Stomach (tissue), 9 donors: Measurements from ENCODE around the gene FREM2. TPM values are rescaled to one million over a fixed set of nuclear protein-coding genes. Genes with fewer than 3 reads are reported as not detected.

Experiments
- DNase-seq, 2 donors: peaks; one replicate each; pipeline versions ENCODE4 v3.0.0 to v3.0.0-alpha.2; 2013 to 2019
- H3K27ac ChIP-seq, 5 donors: fragments of 200-600 bp in 4 of 5; sonication (generic) in 4 of 5; one replicate each; pipeline ENCODE4 v1.5.1; 2013 to 2019; ENCODE audit warnings: mild to moderate bottlenecking in 1 of 5, moderate library complexity in 1 of 5
- H3K27me3 ChIP-seq, 3 donors: fragments of 200-600 bp; sonication (generic); one replicate each; pipeline ENCODE4 v1.5.1; 2017 to 2019; ENCODE audit warnings: mixed run types in 1 of 3
- H3K36me3 ChIP-seq, 4 donors: fragments of 200-600 bp; sonication (generic); 1 replicate in 3 of 4; 2 replicates in 1 of 4; pipeline ENCODE4 v1.5.1; 2016 to 2019
- H3K4me1 ChIP-seq, 4 donors: fragments of 200-600 bp; sonication (generic); one replicate each; pipeline ENCODE4 v1.5.1; 2016 to 2019
- H3K4me3 ChIP-seq, 4 donors: fragments of 200-600 bp; sonication (generic) in 3 of 4; one replicate each; pipeline ENCODE4 v1.5.1; 2016 to 2019; ENCODE audit warnings: mild to moderate bottlenecking in 1 of 4
- H3K9me3 ChIP-seq, 4 donors: fragments of 200-600 bp; sonication (generic); one replicate each; pipeline ENCODE4 v1.5.1; 2016 to 2019
- EP300 ChIP-seq: sonication (generic); formaldehyde crosslinking; IDR thresholded peaks from one replicate; pipeline ENCODE4 v1.6.1; 2017; ENCODE audit warnings: antibody characterized with exemption
- POLR2A ChIP-seq, 4 donors: fragments of 450-650 bp; IDR thresholded peaks; one replicate each; pipeline ENCODE4 v1.6.1; 2016; ENCODE audit warnings: antibody characterized with exemption in 4 of 4, control low read depth in 2 of 4, mild to moderate bottlenecking in 1 of 4, moderate library complexity in 1 of 4
- POLR2AphosphoS5 ChIP-seq, 3 donors: sonication (generic); formaldehyde crosslinking; IDR thresholded peaks; one replicate each; pipeline ENCODE4 v1.6.1; 2016; ENCODE audit warnings: antibody characterized with exemption in 3 of 3
- WGBS, 5 donors: extraction: QIAGEN DNeasy Blood & Tissue Kit in 3 of 5; methylation state at CpG; one replicate each; pipeline versions ENCODE4 v1.1.5 to v1.1.7; 2013 to 2018; 5-methylcytosine and 5-hydroxymethylcytosine counted together
- intact Hi-C: fragments of 100-400 bp; cut with DNase I; formaldehyde crosslinking; loops from one replicate; pipeline ENCODE4 v1.15.1; 2023; ENCODE audit warnings: low total_unique reads
- polyA plus RNA-seq, 3 donors: library from polyadenylated mRNA; stranded (reverse); fragments of 200-250 nt; gene quantifications; one replicate each; pipeline ENCODE4 v1.2.3, GENCODE V29; 2013
- total RNA-seq, 5 donors: library from RNA; depleted of rRNA; stranded (reverse); fragments of >200 nt; gene quantifications; one replicate each; pipeline versions ENCODE4 v1.1.0 to v1.2.3, GENCODE V29; 2014 to 2016
- TF ChIP-seq, protein P1 (sequence below), 7 experiments: fragments of 450-650 bp in 4 of 7; fragments of 200-600 bp in 3 of 7; sonication (generic) in 3 of 7; IDR thresholded peaks; one replicate each; pipeline ENCODE4 v1.5.1; 2016 to 2019; ENCODE audit warnings: antibody characterized with exemption in 7 of 7, control low read depth in 2 of 7, mild to moderate bottlenecking in 1 of 7
- donor health status: healthy with polysubstance abuse.
- donor health status: Bipolar disorder and iron deficiency.
- donor health status: healthy.

Gene FREM2
- total and polyA plus RNA-seq, 8 donors = 0.37 to 18.0 (median 1.3) TPM

DNA sequence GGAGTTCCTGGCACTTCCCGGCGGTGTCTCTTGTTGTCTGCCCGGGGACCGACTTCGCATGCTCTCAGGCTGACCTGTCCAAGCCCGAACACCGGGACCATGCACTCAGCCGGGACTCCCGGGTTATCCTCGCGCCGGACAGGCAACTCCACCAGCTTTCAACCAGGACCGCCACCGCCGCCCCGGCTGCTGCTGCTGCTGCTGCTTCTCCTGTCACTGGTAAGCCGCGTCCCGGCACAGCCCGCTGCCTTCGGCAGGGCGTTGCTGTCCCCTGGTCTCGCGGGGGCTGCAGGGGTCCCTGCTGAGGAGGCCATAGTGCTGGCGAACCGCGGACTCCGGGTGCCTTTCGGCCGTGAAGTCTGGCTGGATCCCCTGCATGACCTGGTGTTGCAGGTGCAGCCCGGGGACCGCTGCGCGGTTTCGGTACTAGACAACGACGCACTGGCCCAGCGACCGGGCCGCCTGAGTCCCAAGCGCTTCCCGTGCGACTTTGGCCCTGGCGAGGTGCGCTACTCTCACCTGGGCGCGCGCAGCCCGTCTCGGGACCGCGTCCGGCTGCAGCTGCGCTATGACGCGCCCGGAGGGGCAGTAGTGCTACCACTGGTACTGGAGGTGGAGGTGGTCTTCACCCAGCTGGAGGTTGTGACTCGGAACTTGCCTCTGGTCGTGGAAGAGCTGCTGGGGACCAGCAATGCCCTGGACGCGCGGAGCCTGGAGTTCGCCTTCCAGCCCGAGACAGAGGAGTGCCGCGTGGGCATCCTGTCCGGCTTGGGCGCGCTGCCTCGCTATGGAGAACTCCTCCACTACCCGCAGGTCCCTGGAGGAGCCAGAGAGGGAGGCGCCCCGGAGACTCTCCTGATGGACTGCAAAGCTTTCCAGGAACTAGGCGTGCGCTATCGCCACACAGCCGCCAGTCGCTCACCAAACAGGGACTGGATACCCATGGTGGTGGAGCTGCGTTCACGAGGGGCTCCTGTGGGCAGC lies 661 bp downstream of the FREM2 start:
- intact Hi-C loops = loop anchor here (10.0 kb wide), 1 partner anchor 227 kb away; no protein-coding TSS in a partner anchor
- peaks cover 6 to 28% (median 21%) of the 10 kb centered on the region in 4 donors for H3K4me1 ChIP-seq

DNA sequence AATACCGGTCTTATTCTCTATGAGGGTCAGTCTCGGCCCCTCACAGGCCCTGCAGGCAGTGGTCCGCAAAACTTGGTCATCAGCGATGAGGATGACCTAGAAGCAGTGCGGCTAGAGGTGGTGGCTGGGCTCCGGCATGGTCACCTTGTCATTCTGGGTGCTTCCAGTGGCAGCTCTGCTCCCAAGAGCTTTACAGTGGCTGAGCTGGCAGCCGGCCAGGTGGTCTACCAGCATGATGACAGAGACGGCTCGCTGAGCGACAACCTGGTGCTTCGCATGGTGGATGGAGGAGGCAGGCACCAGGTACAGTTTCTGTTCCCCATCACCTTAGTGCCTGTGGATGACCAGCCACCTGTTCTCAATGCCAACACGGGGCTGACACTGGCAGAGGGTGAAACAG lies 1.8 kb downstream of the FREM2 start:
- H3K9me3 ChIP-seq = no peaks in the 10 kb centered on the region
- H3K27ac ChIP-seq = no peak overlapping the region
- no peak for DNase-seq
- intact Hi-C loops = loop anchor here (10.0 kb wide), 1 partner anchor 226 kb away; no protein-coding TSS in a partner anchor
- no peak overlapping the region for H3K4me3 ChIP-seq
- H3K27me3 ChIP-seq = peaks cover 0 to 31% (median 15%) of the 10 kb centered on the region in 3 donors
- no peaks in the 10 kb centered on the region for H3K36me3 ChIP-seq
- peaks cover 6 to 34% (median 21%) of the 10 kb centered on the region in 4 donors for H3K4me1 ChIP-seq
- TF ChIP-seq POLR2AphosphoS5 (IDR thresholded peaks at IDR 0.05) = no peak
- no peak for TF ChIP-seq POLR2A (IDR thresholded peaks at IDR 0.05)
- TF ChIP-seq, protein P1, sequence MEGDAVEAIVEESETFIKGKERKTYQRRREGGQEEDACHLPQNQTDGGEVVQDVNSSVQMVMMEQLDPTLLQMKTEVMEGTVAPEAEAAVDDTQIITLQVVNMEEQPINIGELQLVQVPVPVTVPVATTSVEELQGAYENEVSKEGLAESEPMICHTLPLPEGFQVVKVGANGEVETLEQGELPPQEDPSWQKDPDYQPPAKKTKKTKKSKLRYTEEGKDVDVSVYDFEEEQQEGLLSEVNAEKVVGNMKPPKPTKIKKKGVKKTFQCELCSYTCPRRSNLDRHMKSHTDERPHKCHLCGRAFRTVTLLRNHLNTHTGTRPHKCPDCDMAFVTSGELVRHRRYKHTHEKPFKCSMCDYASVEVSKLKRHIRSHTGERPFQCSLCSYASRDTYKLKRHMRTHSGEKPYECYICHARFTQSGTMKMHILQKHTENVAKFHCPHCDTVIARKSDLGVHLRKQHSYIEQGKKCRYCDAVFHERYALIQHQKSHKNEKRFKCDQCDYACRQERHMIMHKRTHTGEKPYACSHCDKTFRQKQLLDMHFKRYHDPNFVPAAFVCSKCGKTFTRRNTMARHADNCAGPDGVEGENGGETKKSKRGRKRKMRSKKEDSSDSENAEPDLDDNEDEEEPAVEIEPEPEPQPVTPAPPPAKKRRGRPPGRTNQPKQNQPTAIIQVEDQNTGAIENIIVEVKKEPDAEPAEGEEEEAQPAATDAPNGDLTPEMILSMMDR (IDR thresholded peaks at IDR 0.05) = no peak
- TF ChIP-seq EP300 = no peak
- WGBS, 5 donors = 84 to 93% (median 91%) methylated on average over 12 of the region's 12 CpGs

More for the DNA sequence above, 661 bp downstream of the FREM2 start:
- H3K4me3 ChIP-seq = peak overlapping the region; percentile 52 to 76 (median 54)
- peak overlapping the region in 1 of 5 donors; percentile 1 for H3K27ac ChIP-seq
- no peaks in the 10 kb centered on the region for H3K36me3 ChIP-seq
- H3K27me3 ChIP-seq = peaks cover 0 to 31% (median 15%) of the 10 kb centered on the region in 3 donors
- 2 to 4% (median 3%) methylated on average over 44 to 80 of the region's 80 CpGs for WGBS, 5 donors
- H3K9me3 ChIP-seq = no peaks in the 10 kb centered on the region
- peak in 1 of 2 donors; percentile 58 for DNase-seq
- TF ChIP-seq POLR2A (IDR thresholded peaks at IDR 0.05) (no peak), EP300 (no peak), POLR2AphosphoS5 (IDR thresholded peaks at IDR 0.05) (no peak)
- TF ChIP-seq, protein P1 (IDR thresholded peaks at IDR 0.05) = no peak

DNA sequence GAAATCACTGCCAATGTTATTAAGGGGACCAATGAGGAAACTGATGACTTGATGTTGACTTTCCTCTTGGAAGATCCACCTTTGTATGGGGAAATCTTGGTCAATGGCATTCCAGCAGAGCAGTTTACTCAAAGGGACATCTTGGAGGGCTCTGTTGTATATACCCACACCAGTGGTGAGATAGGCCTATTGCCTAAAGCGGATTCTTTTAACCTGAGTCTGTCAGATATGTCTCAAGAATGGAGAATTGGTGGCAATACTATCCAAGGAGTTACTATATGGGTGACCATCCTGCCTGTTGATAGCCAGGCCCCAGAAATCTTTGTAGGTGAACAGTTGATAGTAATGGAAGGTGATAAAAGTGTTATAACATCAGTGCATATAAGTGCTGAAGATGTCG lies 3.4 kb downstream of the FREM2 start:
- intact Hi-C loops = no loop called here
- WGBS, 5 donors = 92 to 100% (median 98%) methylated on average over 2 of the region's 2 CpGs

DNA sequence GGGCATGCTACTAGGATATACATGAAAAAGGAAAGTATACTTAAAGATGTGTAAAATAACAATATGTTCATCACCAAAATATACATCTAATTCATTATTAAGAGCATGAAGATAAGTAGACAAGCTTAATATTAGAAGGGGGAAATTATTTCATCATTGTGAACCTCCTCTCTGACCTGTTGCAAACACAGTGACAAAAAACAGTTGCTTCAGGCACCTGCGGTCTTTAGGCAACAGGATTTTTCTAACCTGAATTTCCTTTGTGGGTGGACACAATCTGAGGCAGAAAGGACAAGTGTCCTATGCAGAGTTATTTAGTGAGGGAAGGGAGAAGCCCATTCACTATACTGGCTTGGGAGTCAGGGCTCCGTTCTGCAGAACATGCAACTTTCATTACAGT lies 6.3 kb downstream of the FREM2 start:
- intact Hi-C loops = no loop called here
- TF ChIP-seq POLR2AphosphoS5 (IDR thresholded peaks at IDR 0.05) (no peak), EP300 (no peak)
- H3K9me3 ChIP-seq = no peaks in the 10 kb centered on the region
- H3K27ac ChIP-seq = no peak overlapping the region
- WGBS, 5 donors = 56 to 74% (median 61%) methylated on average over 2 of the region's 2 CpGs
- H3K27me3 ChIP-seq = peaks cover 0 to 6% (median 0%) of the 10 kb centered on the region in 3 donors
- no peaks in the 10 kb centered on the region for H3K36me3 ChIP-seq
- DNase-seq = no peak
- H3K4me1 ChIP-seq = peaks cover 0 to 16% (median 0%) of the 10 kb centered on the region in 4 donors
- no peak overlapping the region for H3K4me3 ChIP-seq

More for the DNA sequence above, 3.4 kb downstream of the FREM2 start:
- Histone ChIP-seq H3K9me3 (no peaks in the 10 kb centered on the region), H3K4me1 (peaks cover 6 to 41% (median 21%) of the 10 kb centered on the region in 4 donors), H3K27me3 (peaks cover 0 to 31% (median 15%) of the 10 kb centered on the region in 3 donors), H3K36me3 (no peaks in the 10 kb centered on the region), H3K27ac (no peak overlapping the region), H3K4me3 (no peak overlapping the region)
- no peak for DNase-seq
- TF ChIP-seq POLR2AphosphoS5 (IDR thresholded peaks at IDR 0.05) (no peak), EP300 (no peak), POLR2A (IDR thresholded peaks at IDR 0.05) (no peak)
- TF ChIP-seq, protein P1 (IDR thresholded peaks at IDR 0.05) = no peak
